Activated naive CD8-positive, alpha-beta T cell treated with anti-CD3 and anti-CD28 coated beads, Interleukin-2, amount 10 ng/mL, durations not matched to agents 7 days and 5 days (primary cell): Measurements from ENCODE around the gene AFF3. TPM values are rescaled to one million over a fixed set of nuclear protein-coding genes. Genes with fewer than 3 reads are reported as not detected.
"Not testable (repeated sequence)": the region's sequence is repeated elsewhere in the genome, so short reads cannot be mapped to it uniquely, and the experiment has no call there.

Experiments
- ATAC-seq: fragments of 150-1000 bp; cut with Tn5 transposase; one replicate; pipeline ENCODE4 v1.10.0; 2021; ENCODE audit warnings: low read depth, moderate library complexity
- POLR2A ChIA-PET: fragments of 350-600 bp; sonication (Branson Sonifier 250); formaldehyde crosslinking; loops from one replicate; lab custom pipeline; 2021; ENCODE audit warnings: antibody characterized with exemption; lab: Charles Lee
- DNase-seq: peaks from one replicate; pipeline ENCODE4 v3.0.0; 2021
- H3K27ac Mint-ChIP-seq: one replicate; pipeline ENCODE4 v1.8.0; 2022; ENCODE audit warnings: mild to moderate bottlenecking, mixed read lengths
- H3K27me3 Mint-ChIP-seq: one replicate; pipeline ENCODE4 v1.8.0; 2022; ENCODE audit warnings: mild to moderate bottlenecking, moderate library complexity, mixed read lengths
- H3K36me3 Mint-ChIP-seq: one replicate; pipeline ENCODE4 v1.8.0; 2021; ENCODE audit warnings: mild to moderate bottlenecking, mixed read lengths
- H3K4me1 Mint-ChIP-seq: one replicate; pipeline ENCODE4 v1.8.0; 2021; ENCODE audit warnings: mixed read lengths
- H3K4me3 Mint-ChIP-seq: one replicate; pipeline ENCODE4 v1.8.0; 2022; ENCODE audit warnings: mild to moderate bottlenecking, moderate library complexity, mixed read lengths
- H3K9me3 Mint-ChIP-seq: one replicate; pipeline ENCODE4 v1.8.0; 2021; ENCODE audit warnings: mixed read lengths
- total RNA-seq, 2 experiments: library from RNA; stranded (reverse); gene quantifications; one replicate each; pipeline ENCODE4 v1.2.3, GENCODE V29; 2021

The AFF3 gene
- total RNA-seq, 2 experiments from 2014 or later = 1.8 to 2.2 TPM

DNA sequence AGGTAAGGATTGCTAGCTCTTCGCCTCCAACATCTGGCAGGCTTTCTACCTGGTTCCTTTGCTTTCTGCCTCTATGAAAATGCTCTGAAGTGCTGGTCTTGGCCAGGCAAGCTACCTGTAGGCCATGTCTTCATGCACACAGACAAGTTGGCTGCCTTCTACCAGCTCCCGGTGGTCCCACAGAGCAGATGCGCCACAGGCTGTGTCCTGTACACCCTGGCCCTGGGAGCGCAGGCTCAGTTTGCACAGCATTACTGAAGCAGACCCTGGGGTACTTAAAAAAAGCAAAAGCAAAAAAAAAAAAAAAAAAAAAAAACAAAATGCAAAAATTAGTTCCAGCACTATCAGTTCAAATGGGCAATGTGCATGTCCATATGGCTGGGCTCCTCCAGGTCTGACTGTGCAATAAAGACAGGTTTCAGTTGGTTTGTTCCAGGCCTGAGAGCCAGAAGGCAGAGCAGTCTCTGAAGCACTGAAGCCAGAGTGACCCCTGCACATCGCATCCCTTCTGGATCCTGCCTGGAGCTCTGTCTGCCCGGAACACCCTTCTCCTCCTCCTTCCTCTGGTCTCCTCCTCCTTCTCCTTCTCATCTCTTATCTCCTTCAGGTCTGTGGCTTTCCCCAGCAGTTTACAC lies 364.6 kb downstream of the AFF3 start:
- no peak for DNase-seq
- Mint-ChIP-seq H3K27me3 (peaks cover 3% of the 10 kb centered on the region), H3K9me3 (peaks cover 3% of the 10 kb centered on the region), H3K4me1 (no peaks in the 10 kb centered on the region), H3K4me3 (no peak overlapping the region), H3K36me3 (no peaks in the 10 kb centered on the region), H3K27ac (no peak overlapping the region)
- no peak for ATAC-seq
- POLR2A ChIA-PET = no interaction called here

DNA sequence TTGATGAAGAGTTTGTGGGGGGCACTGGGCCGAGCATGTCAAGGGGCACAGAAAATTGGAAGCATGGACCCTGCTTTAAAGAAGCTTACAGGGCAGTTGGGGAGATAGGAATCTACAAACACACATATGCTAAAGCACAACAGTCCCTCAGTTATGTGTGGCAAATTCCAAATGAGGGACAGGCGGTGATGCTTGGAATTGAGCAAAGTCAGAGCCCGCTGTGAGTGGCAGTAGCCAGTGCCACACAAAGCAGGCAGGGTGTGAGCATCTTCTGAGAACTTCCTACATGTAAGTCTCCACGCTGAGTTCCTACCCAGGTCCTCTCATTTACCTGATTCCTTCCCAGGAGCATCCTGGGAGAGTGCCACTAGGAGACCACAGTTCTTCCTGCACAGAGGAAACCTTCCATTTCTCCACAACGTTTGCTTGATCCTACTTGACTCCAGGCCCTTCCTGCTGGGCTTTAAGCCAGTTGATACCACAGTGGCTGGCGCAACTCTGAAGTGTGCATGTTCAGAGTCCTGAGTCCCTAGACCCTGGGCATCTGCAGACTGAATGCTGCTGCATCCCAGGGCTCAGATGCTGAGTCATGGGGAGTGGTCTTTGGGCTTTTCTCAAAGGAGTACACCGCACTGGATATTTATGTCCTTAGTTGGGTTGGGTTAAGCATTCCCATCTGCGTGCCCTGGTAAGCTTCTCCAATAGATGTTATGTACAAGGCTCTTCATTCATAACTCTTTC lies 365.3 kb downstream of the AFF3 start:
- Mint-ChIP-seq H3K27me3 (peaks cover 3% of the 10 kb centered on the region), H3K27ac (no peak overlapping the region), H3K9me3 (peaks cover 3% of the 10 kb centered on the region), H3K36me3 (no peaks in the 10 kb centered on the region), H3K4me3 (no peak overlapping the region), H3K4me1 (no peaks in the 10 kb centered on the region)
- DNase-seq = no peak
- ATAC-seq = no peak
- POLR2A ChIA-PET = no interaction called here

DNA sequence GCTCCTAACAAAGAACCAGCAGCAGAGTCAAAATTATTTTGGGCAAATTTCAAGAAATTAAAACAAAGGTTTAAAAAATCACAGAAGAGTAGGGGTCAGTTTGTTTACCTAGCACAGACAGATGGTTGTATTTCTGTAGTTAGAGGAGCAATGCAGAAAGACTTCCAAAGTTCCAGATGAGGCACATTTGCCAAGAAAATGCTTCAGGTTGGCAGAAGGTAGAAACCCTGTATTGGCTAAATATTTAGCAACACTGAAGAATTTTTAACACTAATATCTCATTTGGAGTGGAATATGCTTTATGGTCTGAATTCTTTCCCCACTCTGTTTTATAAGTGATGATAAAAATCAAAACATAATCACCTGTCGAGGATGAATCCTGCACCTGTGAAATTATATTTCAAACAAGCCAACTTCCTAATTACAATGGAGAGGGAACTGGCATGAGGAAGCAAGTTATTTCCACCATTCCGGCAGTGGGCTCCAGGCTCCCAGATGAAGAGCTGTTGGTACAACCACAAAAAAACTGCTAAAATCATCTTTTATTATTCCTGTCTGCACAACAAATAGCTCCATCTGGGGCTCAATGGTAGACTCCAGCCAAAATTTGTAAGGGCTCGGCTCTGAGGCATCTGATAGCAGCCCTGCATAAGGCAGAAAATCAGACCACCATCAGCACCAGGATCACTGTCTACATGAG lies 366.0 kb downstream of the AFF3 start:
- Mint-ChIP-seq H3K27me3 (peaks cover 6% of the 10 kb centered on the region), H3K4me1 (no peaks in the 10 kb centered on the region), H3K9me3 (peaks cover 3% of the 10 kb centered on the region), H3K36me3 (no peaks in the 10 kb centered on the region), H3K27ac (no peak overlapping the region), H3K4me3 (no peak overlapping the region)
- no peak for DNase-seq
- no peak for ATAC-seq
- POLR2A ChIA-PET = no interaction called here

DNA sequence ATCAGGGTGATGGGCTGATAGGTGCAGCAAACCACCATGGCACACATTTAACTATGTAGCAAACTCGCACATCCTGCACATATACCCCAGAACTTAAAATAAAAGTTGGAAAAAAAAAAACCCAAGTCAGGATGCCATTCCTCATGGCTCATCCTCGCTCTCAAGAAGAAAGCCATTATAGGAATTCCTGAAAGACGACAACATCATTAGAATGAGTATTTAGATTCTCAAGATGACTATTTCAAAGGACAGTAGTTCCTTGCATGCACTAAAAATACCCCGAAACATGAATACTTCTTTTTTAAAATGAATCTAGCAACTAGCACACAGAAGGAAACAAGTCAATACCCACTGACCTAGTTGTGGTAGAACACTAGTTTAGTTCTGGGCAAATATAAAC lies 366.8 kb downstream of the AFF3 start:
- Mint-ChIP-seq H3K4me1 (no peaks in the 10 kb centered on the region), H3K27ac (no peak overlapping the region)
- POLR2A ChIA-PET = no interaction called here

DNA sequence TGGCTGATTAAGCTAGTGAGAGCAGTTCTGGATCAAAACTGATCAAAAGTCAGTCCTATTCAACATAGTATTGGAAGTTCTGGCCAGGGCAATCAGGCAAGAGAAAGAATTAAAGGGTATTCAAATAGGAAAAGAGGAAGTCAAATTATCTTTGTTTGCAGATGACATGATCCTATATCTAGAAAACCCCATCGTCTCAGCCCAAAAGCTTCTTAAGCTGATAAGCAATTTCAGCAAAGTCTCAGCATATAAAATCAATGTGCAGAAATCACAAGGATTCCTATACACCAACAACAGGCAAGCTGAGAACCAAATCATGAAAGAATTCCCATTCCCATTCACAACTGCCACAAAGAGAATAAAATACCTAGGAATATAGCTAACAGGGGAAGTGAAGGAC lies 368.7 kb downstream of the AFF3 start:
- H3K27ac Mint-ChIP-seq, H3K4me3 Mint-ChIP-seq, POLR2A ChIA-PET, H3K4me1 Mint-ChIP-seq, H3K27me3 Mint-ChIP-seq, DNase-seq, H3K36me3 Mint-ChIP-seq, ATAC-seq, H3K9me3 Mint-ChIP-seq: not testable (repeated sequence)

More for the DNA sequence above, 366.8 kb downstream of the AFF3 start:
- ATAC-seq (no peak), DNase-seq (no peak)
- Mint-ChIP-seq H3K36me3 (no peaks in the 10 kb centered on the region), H3K9me3 (peaks cover 3% of the 10 kb centered on the region), H3K27me3 (peaks cover 6% of the 10 kb centered on the region), H3K4me3 (no peak overlapping the region)

DNA sequence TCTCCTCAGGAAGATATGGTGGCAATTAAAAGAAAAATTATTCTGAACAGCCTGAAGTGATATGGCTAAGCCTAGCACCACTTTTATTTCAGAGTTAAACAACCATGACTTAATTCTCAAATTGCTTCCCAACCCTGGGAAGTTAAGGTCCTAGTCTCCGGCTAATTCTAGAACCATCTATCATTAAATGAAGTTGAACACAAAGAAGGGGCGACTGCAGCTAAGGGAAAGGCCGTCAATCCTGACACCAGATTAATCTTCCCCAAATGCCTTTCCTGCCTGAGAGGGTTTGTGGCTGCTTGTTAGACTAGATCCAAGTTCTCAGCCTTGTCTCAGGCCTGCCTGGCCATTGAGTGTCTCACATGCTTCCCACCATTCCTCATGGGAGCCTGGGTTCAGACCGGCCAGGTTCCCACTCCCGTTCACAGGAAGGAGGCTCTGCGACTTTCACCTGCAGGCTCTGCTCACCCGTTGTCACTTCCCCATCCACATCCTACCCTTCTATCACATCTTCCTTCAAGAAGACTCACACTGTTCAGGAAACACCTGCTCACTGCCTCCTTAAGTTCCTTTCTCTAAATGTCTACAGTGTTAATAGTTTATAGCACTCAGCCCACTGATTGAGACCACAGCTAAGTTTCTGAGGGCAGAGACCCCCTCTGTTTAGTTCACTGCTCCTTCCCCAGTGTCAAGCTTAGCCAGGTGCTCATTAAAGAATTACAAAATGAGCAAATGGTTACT lies 369.6 kb downstream of the AFF3 start:
- Mint-ChIP-seq H3K9me3 (peaks cover 2% of the 10 kb centered on the region), H3K36me3 (no peaks in the 10 kb centered on the region), H3K27me3 (peaks cover 6% of the 10 kb centered on the region), H3K27ac (no peak overlapping the region), H3K4me1 (no peaks in the 10 kb centered on the region), H3K4me3 (no peak overlapping the region)
- POLR2A ChIA-PET = no interaction called here
- ATAC-seq (no peak), DNase-seq (no peak)

DNA sequence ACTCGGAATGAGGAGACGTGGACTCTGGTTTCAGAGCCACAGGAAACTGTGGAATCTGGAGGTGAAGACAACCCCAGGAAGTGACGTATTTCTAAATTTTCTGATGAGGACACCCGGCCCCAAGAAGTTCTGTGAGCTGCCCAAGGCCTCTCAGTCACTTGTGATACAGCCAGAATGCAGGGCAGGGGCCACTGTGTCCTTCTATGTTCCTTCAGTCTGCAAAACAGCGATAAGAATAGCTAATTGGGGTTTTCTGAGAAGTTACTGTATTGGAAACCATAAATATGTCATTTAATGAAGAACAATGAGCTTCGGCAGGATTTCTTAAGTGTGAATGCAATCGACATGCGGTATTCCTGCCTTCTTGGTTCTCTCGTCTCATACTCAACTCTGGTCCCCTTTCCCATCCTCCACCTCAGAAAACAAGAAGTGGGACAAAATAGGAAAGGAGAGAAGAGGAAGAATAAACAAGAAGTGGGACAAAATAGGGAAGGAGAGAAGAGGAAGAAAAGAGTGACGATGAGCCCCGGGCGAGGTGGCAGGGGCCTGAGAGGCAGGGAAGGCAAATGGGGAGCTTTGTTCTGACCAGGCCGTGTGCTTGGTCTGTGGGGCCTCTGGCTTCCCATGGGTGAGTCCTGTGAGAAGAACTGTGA lies 370.6 kb downstream of the AFF3 start:
- POLR2A ChIA-PET = no interaction called here
- no peak for ATAC-seq
- no peak for DNase-seq
- Mint-ChIP-seq H3K9me3 (peaks cover 2% of the 10 kb centered on the region), H3K4me3 (no peak overlapping the region), H3K27ac (no peak overlapping the region), H3K36me3 (no peaks in the 10 kb centered on the region), H3K27me3 (peaks cover 6% of the 10 kb centered on the region), H3K4me1 (no peaks in the 10 kb centered on the region)

DNA sequence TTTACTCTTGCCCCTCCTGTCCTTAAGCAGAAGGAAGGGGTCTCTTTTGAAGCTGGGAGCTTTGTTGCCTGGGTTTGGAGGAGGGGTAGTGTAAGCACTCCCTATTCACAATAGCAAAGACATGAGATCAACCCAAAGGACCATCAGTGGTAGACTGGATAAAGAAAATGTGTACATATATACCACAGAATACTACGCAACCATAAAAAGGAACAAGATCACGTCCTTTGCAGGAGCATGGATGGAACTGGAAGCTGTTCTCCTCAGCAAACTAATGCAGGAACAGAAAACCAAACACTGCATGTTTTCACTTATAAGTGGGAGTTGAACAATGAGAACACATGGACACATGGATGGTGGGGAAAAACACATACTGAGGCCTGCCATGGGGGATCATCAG lies 371.5 kb downstream of the AFF3 start:
- POLR2A ChIA-PET = no interaction called here
- Mint-ChIP-seq H3K9me3 (peaks cover 2% of the 10 kb centered on the region), H3K4me3 (no peak overlapping the region), H3K27me3 (peaks cover 6% of the 10 kb centered on the region), H3K4me1 (no peaks in the 10 kb centered on the region), H3K27ac (no peak overlapping the region), H3K36me3 (no peaks in the 10 kb centered on the region)
- ATAC-seq (no peak), DNase-seq (no peak)

DNA sequence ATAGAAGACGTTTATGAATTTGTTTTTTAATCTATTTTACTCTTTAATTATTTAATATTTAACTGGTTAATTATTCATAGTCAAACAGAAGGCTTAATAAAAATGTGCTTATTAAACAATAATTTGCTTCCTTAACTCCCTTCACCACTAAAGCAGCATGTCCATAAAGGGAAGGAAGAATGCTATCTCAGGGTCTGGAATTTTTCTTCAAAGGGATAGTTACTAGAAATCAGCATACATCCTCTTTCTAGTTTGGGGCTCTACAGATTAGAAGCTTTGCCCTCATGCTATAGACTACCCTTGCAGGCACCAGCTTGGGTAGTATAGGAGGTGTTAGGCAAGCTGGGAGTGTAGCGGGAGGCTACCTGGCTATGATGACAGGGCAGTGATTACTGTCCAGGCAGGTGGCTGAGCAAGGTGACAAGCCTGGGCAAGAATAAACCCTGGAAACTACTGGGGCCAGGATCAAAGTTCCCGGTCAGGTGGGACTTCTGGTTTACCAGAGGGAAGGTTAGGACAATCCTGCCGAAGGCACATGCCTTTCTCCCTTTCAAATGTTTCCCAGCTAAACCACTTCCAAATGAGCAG lies 376.6 kb downstream of the AFF3 start:
- ATAC-seq (no peak), DNase-seq (no peak)
- Mint-ChIP-seq H3K27me3 (no peaks in the 10 kb centered on the region), H3K9me3 (peaks cover 2% of the 10 kb centered on the region), H3K4me3 (no peak overlapping the region), H3K4me1 (no peaks in the 10 kb centered on the region), H3K27ac (no peak overlapping the region), H3K36me3 (no peaks in the 10 kb centered on the region)
- POLR2A ChIA-PET = no interaction called here

DNA sequence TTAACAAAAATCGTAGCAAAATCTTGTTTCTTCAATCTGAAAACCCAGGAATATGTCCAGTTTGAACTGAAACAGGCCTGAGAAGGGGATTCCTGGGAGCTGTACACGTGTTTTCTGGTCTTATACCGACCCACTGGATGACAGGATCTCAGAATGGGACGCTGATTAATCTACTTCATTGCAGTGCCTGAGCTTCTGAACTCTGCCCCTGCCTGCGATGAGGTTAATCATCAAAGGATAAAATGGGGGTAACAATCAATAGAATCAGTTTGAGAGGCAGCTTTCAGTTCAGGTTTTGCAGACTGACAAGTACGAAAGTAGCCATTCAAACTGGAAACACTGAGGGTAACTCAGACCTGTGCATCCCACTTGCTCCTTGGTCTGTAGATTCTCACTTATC lies 378.6 kb downstream of the AFF3 start:
- DNase-seq (no peak), ATAC-seq (no peak)
- H3K36me3 Mint-ChIP-seq = no peaks in the 10 kb centered on the region
- no peaks in the 10 kb centered on the region for H3K9me3 Mint-ChIP-seq
- H3K4me1 Mint-ChIP-seq = no peaks in the 10 kb centered on the region
- no peak overlapping the region for H3K4me3 Mint-ChIP-seq
- H3K27ac Mint-ChIP-seq = no peak overlapping the region
- POLR2A ChIA-PET = no interaction called here
- no peaks in the 10 kb centered on the region for H3K27me3 Mint-ChIP-seq

DNA sequence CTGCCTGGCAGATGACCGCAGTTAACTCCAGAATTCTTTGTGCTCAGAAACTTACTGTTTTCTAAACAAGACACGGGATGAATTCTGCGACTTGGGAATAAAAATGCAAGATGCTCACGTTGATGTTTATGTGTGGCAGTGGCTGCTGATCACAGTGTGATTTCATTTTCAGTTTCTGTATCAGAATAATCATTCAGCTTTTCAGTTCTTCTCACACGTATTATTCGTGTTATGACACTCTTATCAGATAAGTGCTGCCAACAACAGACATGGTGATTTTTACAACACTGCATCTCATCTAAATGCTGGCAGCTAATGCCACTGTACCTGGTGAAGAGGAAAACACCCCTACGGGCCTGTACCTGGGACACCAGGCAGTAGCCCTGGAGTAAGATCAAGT lies 379.7 kb downstream of the AFF3 start:
- ATAC-seq = no peak
- Mint-ChIP-seq H3K4me1 (no peaks in the 10 kb centered on the region), H3K27ac (no peak overlapping the region), H3K36me3 (no peaks in the 10 kb centered on the region), H3K27me3 (no peaks in the 10 kb centered on the region), H3K9me3 (no peaks in the 10 kb centered on the region), H3K4me3 (no peak overlapping the region)
- POLR2A ChIA-PET = no interaction called here
- no peak for DNase-seq

DNA sequence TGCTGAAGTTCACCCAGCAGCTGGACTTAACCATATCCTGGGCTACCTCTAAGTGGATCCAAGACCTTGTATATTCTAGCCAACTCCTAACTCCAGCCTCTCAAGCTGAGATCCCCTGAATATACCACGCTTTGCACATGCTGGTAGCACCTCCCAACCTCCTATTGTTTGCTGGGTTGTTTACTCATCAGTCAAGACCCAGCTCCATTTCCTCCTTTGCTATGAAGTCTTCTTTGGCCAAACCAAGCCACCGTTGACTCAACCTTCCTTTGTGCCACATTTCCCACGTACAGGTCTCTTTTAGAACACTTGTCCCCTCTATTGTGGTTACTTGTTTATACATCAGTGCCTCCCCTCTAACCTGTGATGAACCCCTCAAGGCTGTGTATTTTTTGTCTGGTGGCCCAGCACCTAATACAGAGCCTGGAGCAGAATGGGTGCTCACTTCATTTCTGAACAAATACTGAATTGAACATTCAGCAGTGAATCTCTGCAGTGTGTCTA lies 384.7 kb downstream of the AFF3 start:
- POLR2A ChIA-PET = no interaction called here
- H3K27me3 Mint-ChIP-seq = no peaks in the 10 kb centered on the region
- H3K4me1 Mint-ChIP-seq = no peaks in the 10 kb centered on the region
- H3K9me3 Mint-ChIP-seq = no peaks in the 10 kb centered on the region
- no peaks in the 10 kb centered on the region for H3K36me3 Mint-ChIP-seq
- H3K27ac Mint-ChIP-seq = no peak overlapping the region
- ATAC-seq = no peak
- H3K4me3 Mint-ChIP-seq = no peak overlapping the region
- DNase-seq = no peak

DNA sequence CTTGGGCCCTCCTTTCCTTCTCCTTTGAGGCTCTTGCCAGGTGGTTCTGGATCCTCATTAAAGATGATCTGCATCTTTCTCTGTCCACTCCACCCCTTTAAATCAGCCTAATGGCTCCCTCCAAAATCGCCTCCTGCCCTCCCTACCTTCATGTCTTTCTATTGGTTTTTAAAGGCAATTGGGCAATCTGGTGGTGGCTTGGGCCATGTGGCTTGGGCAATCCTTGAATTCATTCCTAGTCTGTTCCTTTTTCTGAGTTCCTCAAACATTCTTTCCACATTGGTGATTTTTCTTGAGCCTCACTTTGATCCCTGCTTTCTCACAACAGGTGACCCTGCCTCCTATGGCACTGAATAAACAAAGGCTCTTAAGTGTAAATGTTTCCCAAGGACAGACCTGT lies 386.3 kb downstream of the AFF3 start:
- no peak overlapping the region for H3K27ac Mint-ChIP-seq
- POLR2A ChIA-PET = no interaction called here
- no peaks in the 10 kb centered on the region for H3K36me3 Mint-ChIP-seq
- H3K27me3 Mint-ChIP-seq = no peaks in the 10 kb centered on the region
- no peaks in the 10 kb centered on the region for H3K9me3 Mint-ChIP-seq
- no peaks in the 10 kb centered on the region for H3K4me1 Mint-ChIP-seq
- DNase-seq = no peak
- no peak overlapping the region for H3K4me3 Mint-ChIP-seq
- no peak for ATAC-seq
